ENCODE data around the gene ENDOD1.

- TF ChIP-seq EZH2 (IDR thresholded peaks at IDR 0.05) (no peak), EZH2phosphoT487 (IDR thresholded peaks at IDR 0.05) (no peak)
Observed at GRCh38 chr11:95098826-95099225, 9.2 kb downstream of the ENDOD1 start.
